WTC11 (cell line): ENCODE results near the gene HDAC10. TPM values are rescaled to one million over a fixed set of nuclear protein-coding genes. Genes with fewer than 3 reads are reported as not detected.

Experiments
- ATAC-seq: fragments of 200-7000 bp; cut with Tn5 transposase; 2 replicates; pipeline ENCODE4 v1.10.0; 2021; ENCODE audit warnings: mild to moderate bottlenecking, moderate library complexity
- CTCF ChIA-PET: fragments of 300-600 bp; sonication (Branson Sonifier 250); formaldehyde crosslinking; loops from one replicate; lab custom pipeline; 2021; ENCODE audit warnings: antibody characterized with exemption; lab: Charles Lee
- POLR2A ChIA-PET: fragments of 350-600 bp; sonication (Branson Sonifier 250); formaldehyde crosslinking; loops from one replicate; lab custom pipeline; 2021; ENCODE audit warnings: antibody characterized with exemption; lab: Charles Lee
- DNase-seq: peaks from one replicate; pipeline ENCODE4 v3.0.0; 2021; ENCODE audit warnings: low spot score
- H3K27ac Mint-ChIP-seq: 2 replicates; pipeline ENCODE4 v1.8.0; 2021; ENCODE audit warnings: mixed read lengths
- H3K27me3 Mint-ChIP-seq: 2 replicates; pipeline ENCODE4 v1.8.0; 2021; ENCODE audit warnings: low read depth, mild to moderate bottlenecking, moderate library complexity, mixed read lengths
- H3K36me3 Mint-ChIP-seq: 2 replicates; pipeline ENCODE4 v1.8.0; 2021; ENCODE audit warnings: mixed read lengths
- H3K4me1 Mint-ChIP-seq: 2 replicates; pipeline ENCODE4 v1.8.0; 2022; ENCODE audit warnings: mixed read lengths
- H3K4me3 Mint-ChIP-seq: 2 replicates; pipeline ENCODE4 v1.8.0; 2021; ENCODE audit warnings: mild to moderate bottlenecking, moderate library complexity, mixed read lengths
- H3K9me3 Mint-ChIP-seq: 2 replicates; pipeline ENCODE4 v1.8.0; 2021; ENCODE audit warnings: mixed read lengths
- ATF1 ChIP-seq: sonication (generic); formaldehyde crosslinking; IDR thresholded peaks from 2 replicates; pipeline ENCODE4 v1.8.1; 2023; ENCODE audit warnings: mild to moderate bottlenecking, moderate library complexity, missing genetic modification reagents
- HMGA2 ChIP-seq: fragments of 250-450 bp; sonication (Bioruptor Pico); IDR thresholded peaks from 2 replicates; pipeline ENCODE4 v1.4.0; 2021; ENCODE audit warnings: mild to moderate bottlenecking, moderate library complexity
- MYBL2 ChIP-seq: sonication (generic); formaldehyde crosslinking; IDR thresholded peaks from 2 replicates; pipeline ENCODE4 v1.8.1; 2023; ENCODE audit warnings: mild to moderate bottlenecking, moderate library complexity, missing genetic modification reagents
- RELA ChIP-seq: sonication (generic); formaldehyde crosslinking; IDR thresholded peaks from 2 replicates; pipeline ENCODE4 v1.8.1; 2022; ENCODE audit warnings: missing genetic modification reagents, mild to moderate bottlenecking, borderline replicate concordance
- SOX15 ChIP-seq: fragments of 250-450 bp; sonication (Bioruptor Pico); IDR thresholded peaks from 2 replicates; pipeline ENCODE4 v1.9.0; 2021; ENCODE audit warnings: mild to moderate bottlenecking
- ZNF263 ChIP-seq: sonication (generic); formaldehyde crosslinking; IDR thresholded peaks from 2 replicates; pipeline ENCODE4 v1.8.1; 2022; ENCODE audit warnings: low read depth, mild to moderate bottlenecking, moderate library complexity, missing genetic modification reagents
- total RNA-seq: library from RNA; stranded (reverse); gene quantifications from 3 replicates; pipeline ENCODE4 v1.2.3, GENCODE V29; 2021
- TF ChIP-seq, protein P1 (sequence below): fragments of 250-450 bp; sonication (Bioruptor Pico); IDR thresholded peaks from 2 replicates; pipeline ENCODE4 v1.9.0; 2021; ENCODE audit warnings: mild to moderate bottlenecking, borderline replicate concordance
- TF ChIP-seq, protein P2 (sequence below): sonication (generic); formaldehyde crosslinking; IDR thresholded peaks from 2 replicates; pipeline ENCODE4 v1.8.0; 2023; ENCODE audit warnings: missing genetic modification reagents
- TF ChIP-seq, protein P3 (sequence below): sonication (generic); formaldehyde crosslinking; IDR thresholded peaks from 2 replicates; pipeline ENCODE4 v1.8.0; 2023; ENCODE audit warnings: missing genetic modification reagents, mild to moderate bottlenecking, borderline replicate concordance

HDAC10 gene
- total RNA-seq, 1 experiment from 2014 or later = 40.9 TPM

DNA sequence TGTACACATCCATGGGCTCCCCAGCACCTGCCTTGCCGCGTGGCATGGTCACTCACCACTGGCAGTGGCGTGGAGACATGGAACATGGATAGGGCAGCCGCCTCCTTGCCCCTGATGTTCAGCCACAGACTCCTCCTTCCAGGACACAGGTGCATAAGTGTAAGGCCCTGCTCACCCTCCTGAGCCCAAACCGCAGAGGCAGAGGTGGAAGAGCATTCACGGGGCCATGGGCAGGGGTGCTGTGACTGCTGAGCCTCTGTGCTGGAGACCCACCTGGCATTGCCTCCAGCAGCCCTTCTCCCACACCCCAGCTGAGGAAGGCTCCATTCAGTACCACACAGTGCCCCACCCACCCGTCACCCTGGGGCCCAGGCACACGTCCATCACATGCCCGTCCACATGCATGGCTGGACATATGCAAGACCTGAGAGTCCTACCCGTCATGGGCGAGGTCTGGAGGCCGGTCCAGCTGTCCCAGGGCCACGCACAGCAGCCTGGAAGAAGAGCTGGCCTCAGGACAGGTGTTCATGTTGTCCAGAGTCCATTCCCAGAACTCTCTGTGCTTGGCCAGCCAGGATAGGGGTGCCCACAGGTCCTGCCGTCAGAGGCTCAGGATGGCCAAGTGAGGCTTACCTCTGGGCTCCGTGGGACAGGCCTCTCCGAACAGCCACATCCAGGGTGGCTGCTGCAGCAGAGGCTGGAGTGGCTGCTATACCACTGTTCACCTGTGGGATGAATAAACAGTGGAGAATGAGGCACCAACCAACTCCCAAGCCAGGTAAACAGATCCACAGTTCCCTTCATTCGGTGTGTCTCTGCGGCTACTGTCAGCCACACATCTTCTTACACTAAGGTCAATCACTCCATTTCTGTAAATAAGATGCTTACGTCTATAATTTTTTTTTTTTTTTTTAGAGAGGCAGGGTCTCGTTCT is 4.6 kb downstream of the HDAC10 start (continued):
- TF ChIP-seq, protein P1, sequence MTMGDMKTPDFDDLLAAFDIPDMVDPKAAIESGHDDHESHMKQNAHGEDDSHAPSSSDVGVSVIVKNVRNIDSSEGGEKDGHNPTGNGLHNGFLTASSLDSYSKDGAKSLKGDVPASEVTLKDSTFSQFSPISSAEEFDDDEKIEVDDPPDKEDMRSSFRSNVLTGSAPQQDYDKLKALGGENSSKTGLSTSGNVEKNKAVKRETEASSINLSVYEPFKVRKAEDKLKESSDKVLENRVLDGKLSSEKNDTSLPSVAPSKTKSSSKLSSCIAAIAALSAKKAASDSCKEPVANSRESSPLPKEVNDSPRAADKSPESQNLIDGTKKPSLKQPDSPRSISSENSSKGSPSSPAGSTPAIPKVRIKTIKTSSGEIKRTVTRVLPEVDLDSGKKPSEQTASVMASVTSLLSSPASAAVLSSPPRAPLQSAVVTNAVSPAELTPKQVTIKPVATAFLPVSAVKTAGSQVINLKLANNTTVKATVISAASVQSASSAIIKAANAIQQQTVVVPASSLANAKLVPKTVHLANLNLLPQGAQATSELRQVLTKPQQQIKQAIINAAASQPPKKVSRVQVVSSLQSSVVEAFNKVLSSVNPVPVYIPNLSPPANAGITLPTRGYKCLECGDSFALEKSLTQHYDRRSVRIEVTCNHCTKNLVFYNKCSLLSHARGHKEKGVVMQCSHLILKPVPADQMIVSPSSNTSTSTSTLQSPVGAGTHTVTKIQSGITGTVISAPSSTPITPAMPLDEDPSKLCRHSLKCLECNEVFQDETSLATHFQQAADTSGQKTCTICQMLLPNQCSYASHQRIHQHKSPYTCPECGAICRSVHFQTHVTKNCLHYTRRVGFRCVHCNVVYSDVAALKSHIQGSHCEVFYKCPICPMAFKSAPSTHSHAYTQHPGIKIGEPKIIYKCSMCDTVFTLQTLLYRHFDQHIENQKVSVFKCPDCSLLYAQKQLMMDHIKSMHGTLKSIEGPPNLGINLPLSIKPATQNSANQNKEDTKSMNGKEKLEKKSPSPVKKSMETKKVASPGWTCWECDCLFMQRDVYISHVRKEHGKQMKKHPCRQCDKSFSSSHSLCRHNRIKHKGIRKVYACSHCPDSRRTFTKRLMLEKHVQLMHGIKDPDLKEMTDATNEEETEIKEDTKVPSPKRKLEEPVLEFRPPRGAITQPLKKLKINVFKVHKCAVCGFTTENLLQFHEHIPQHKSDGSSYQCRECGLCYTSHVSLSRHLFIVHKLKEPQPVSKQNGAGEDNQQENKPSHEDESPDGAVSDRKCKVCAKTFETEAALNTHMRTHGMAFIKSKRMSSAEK (CRISPR knock-in tag) = no peak
- TF ChIP-seq, all 79 proteins: peak for 0

DNA sequence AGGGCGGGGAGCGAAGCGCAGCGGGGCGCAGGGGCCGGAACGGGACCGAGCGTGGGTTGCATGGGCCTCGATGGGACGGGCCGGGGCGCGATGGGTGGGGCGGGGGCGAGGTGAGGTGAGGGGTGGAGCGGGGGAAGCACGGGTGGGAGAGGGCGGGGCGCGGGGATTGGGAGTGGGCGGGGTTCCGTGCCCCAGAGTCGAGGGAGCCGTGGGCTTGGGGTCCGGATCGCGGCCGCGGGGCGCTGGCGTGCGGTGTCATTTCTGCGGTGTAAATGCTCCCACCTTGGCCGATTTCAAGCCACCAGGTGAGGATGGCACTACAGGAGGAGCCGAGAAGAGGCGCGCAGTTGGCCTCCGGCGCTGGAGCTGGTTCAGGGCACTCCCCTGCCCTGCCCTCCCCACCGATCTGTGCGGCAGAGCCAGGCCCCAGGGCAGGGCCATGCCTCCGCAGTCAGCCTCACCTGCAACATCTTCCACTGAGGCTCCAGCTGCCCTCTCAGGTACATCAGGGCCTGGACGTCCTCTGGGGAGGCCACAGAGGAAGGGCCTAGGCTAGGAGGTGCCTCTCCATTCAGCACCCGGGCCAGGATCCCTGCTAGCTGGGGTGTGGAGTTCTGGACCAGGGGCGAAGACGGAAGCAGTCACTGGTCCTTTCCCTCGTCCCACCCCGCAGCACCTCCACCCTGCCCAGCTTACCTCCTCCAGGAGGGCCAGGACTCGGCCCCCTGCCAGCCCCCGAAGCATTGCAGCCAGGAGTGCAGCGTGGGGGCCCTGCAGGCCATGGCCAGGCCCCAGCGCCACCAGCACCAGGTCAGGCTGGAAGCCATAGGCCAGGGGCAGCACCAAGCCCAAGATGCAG is 5.6 kb downstream of the HDAC10 start:
- POLR2A ChIA-PET = no interaction called here
- ATAC-seq (peak; percentile 10), DNase-seq (no peak)
- no peak for TF ChIP-seq RELA (CRISPR knock-in tag)
- no peak for TF ChIP-seq SOX15 (CRISPR knock-in tag)
- TF ChIP-seq, protein P2, sequence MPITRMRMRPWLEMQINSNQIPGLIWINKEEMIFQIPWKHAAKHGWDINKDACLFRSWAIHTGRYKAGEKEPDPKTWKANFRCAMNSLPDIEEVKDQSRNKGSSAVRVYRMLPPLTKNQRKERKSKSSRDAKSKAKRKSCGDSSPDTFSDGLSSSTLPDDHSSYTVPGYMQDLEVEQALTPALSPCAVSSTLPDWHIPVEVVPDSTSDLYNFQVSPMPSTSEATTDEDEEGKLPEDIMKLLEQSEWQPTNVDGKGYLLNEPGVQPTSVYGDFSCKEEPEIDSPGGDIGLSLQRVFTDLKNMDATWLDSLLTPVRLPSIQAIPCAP (CRISPR knock-in tag) = 0 out of 2 replicates have a peak, but pooled peaks have one; percentile 28
- TF ChIP-seq MYBL2 (CRISPR knock-in tag) = no peak
- TF ChIP-seq, protein P3, sequence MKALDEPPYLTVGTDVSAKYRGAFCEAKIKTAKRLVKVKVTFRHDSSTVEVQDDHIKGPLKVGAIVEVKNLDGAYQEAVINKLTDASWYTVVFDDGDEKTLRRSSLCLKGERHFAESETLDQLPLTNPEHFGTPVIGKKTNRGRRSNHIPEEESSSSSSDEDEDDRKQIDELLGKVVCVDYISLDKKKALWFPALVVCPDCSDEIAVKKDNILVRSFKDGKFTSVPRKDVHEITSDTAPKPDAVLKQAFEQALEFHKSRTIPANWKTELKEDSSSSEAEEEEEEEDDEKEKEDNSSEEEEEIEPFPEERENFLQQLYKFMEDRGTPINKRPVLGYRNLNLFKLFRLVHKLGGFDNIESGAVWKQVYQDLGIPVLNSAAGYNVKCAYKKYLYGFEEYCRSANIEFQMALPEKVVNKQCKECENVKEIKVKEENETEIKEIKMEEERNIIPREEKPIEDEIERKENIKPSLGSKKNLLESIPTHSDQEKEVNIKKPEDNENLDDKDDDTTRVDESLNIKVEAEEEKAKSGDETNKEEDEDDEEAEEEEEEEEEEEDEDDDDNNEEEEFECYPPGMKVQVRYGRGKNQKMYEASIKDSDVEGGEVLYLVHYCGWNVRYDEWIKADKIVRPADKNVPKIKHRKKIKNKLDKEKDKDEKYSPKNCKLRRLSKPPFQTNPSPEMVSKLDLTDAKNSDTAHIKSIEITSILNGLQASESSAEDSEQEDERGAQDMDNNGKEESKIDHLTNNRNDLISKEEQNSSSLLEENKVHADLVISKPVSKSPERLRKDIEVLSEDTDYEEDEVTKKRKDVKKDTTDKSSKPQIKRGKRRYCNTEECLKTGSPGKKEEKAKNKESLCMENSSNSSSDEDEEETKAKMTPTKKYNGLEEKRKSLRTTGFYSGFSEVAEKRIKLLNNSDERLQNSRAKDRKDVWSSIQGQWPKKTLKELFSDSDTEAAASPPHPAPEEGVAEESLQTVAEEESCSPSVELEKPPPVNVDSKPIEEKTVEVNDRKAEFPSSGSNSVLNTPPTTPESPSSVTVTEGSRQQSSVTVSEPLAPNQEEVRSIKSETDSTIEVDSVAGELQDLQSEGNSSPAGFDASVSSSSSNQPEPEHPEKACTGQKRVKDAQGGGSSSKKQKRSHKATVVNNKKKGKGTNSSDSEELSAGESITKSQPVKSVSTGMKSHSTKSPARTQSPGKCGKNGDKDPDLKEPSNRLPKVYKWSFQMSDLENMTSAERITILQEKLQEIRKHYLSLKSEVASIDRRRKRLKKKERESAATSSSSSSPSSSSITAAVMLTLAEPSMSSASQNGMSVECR (CRISPR knock-in tag) = no peak
- no peak for TF ChIP-seq ATF1 (CRISPR knock-in tag)
- no peak for TF ChIP-seq HMGA2 (CRISPR knock-in tag)
- TF ChIP-seq ZNF263 (CRISPR knock-in tag) = no peak
- TF ChIP-seq, all 79 proteins: peak for 1
- CTCF ChIA-PET = interaction anchor here (2.0 kb wide), 1 partner anchor 96 kb away, joined by 5 read pairs; no protein-coding TSS in a partner anchor
- peaks cover 19% of the 10 kb centered on the region for H3K4me1 Mint-ChIP-seq
- H3K27me3 Mint-ChIP-seq = no peaks in the 10 kb centered on the region; the same call in 1 of the 2 replicates
- H3K27ac Mint-ChIP-seq = peak overlapping the region; percentile 99
- H3K36me3 Mint-ChIP-seq = 0 out of 2 replicates have a peak, but pooled peaks cover 2% of the 10 kb centered on the region
- H3K9me3 Mint-ChIP-seq = no peaks in the 10 kb centered on the region
- peak overlapping the region; percentile 99 for H3K4me3 Mint-ChIP-seq
